Nephron (organoid): Measurements from ENCODE around the gene VASP.

Experiments used
- H3K27ac Mint-ChIP-seq, 3 experiments: 2 replicates each; pipeline ENCODE4 v1.8.0; 2020; ENCODE audit warnings: mixed read lengths in 3 of 3, mild to moderate bottlenecking in 2 of 3, moderate library complexity in 1 of 3
- H3K27me3 Mint-ChIP-seq: 2 replicates; pipeline ENCODE4 v1.8.0; 2021; ENCODE audit warnings: low read depth, mild to moderate bottlenecking, moderate library complexity, mixed read lengths
- H3K36me3 Mint-ChIP-seq: 2 replicates; pipeline ENCODE4 v1.8.0; 2020; ENCODE audit warnings: low read depth, mixed read lengths
- H3K4me1 Mint-ChIP-seq: 2 replicates; pipeline ENCODE4 v1.8.0; 2020; ENCODE audit warnings: mixed read lengths
- H3K4me3 Mint-ChIP-seq, 3 experiments: 2 replicates each; pipeline ENCODE4 v1.8.0; 2020; ENCODE audit warnings: mild to moderate bottlenecking in 3 of 3, mixed read lengths in 3 of 3, moderate library complexity in 2 of 3
- H3K9me3 Mint-ChIP-seq: 2 replicates; pipeline ENCODE4 v1.8.0; 2020; ENCODE audit warnings: mixed read lengths
- CTCF ChIP-seq, 3 experiments: fragments of 200-600 bp; sonication (generic); IDR thresholded peaks; one replicate each; pipeline ENCODE4 v1.5.0; 2021; ENCODE audit warnings: antibody characterized with exemption in 3 of 3; ENCODE audit not compliant: unreplicated experiment in 3 of 3

VASP gene

GRCh38 chr19:45502111-45502510 is 5.2 kb upstream of the VASP start:
- Mint-ChIP-seq H3K4me3 (peak overlapping the region in 1 of 3 experiments; percentile 27), H3K4me1 (peaks cover 24% of the 10 kb centered on the region), H3K27me3 (peaks cover 56% of the 10 kb centered on the region), H3K36me3 (no peaks in the 10 kb centered on the region), H3K9me3 (no peaks in the 10 kb centered on the region), H3K27ac (no peak overlapping the region)
- no peak for TF ChIP-seq CTCF (IDR thresholded peaks at IDR 0.05; ENCODE audit: unreplicated experiment in 3 of 3)

- TF ChIP-seq CTCF (IDR thresholded peaks at IDR 0.05; ENCODE audit: unreplicated experiment in 3 of 3) = no peak
- Mint-ChIP-seq H3K9me3 (no peaks in the 10 kb centered on the region), H3K4me1 (peaks cover 17% of the 10 kb centered on the region), H3K36me3 (no peaks in the 10 kb centered on the region), H3K4me3 (peak overlapping the region in 2 of 3 experiments; percentile 2 to 26), H3K27me3 (peaks cover 39% of the 10 kb centered on the region), H3K27ac (no peak overlapping the region)
These were observed 3.4 kb upstream of the VASP start for GRCh38 chr19:45503909-45504308.

- Mint-ChIP-seq H3K4me1 (peaks cover 20% of the 10 kb centered on the region), H3K36me3 (no peaks in the 10 kb centered on the region), H3K9me3 (no peaks in the 10 kb centered on the region), H3K4me3 (peak overlapping the region; percentile 79 to 97 (median 83)), H3K27me3 (peaks cover 25% of the 10 kb centered on the region), H3K27ac (peak overlapping the region in 2 of 3 experiments; percentile 27 to 66)
- TF ChIP-seq CTCF (IDR thresholded peaks at IDR 0.05; ENCODE audit: unreplicated experiment in 3 of 3) = no peak
These were observed 1.9 kb upstream of the VASP start for GRCh38 chr19:45505151-45505995.

GRCh38 chr19:45505996-45506245 is 1.4 kb upstream of the VASP start:
- no peaks in the 10 kb centered on the region for H3K9me3 Mint-ChIP-seq
- peak overlapping the region in 1 of 3 experiments; percentile 66 for H3K27ac Mint-ChIP-seq
- H3K4me3 Mint-ChIP-seq = peak overlapping the region; percentile 79 to 97 (median 83)
- TF ChIP-seq CTCF (IDR thresholded peaks at IDR 0.05; ENCODE audit: unreplicated experiment in 3 of 3) = no peak
- H3K27me3 Mint-ChIP-seq = peaks cover 20% of the 10 kb centered on the region
- H3K36me3 Mint-ChIP-seq = no peaks in the 10 kb centered on the region
- H3K4me1 Mint-ChIP-seq = peaks cover 19% of the 10 kb centered on the region

- H3K9me3 Mint-ChIP-seq = no peaks in the 10 kb centered on the region
- H3K36me3 Mint-ChIP-seq = no peaks in the 10 kb centered on the region
- H3K27me3 Mint-ChIP-seq = peaks cover 15% of the 10 kb centered on the region
- peak overlapping the region in 2 of 3 experiments; percentile 86 to 97 for H3K27ac Mint-ChIP-seq
- H3K4me3 Mint-ChIP-seq = peak overlapping the region; percentile 97 to 100 (median 97)
- H3K4me1 Mint-ChIP-seq = peaks cover 15% of the 10 kb centered on the region
- TF ChIP-seq CTCF (IDR thresholded peaks at IDR 0.05; ENCODE audit: unreplicated experiment in 3 of 3) = peak; percentile 19 to 42 (median 30)
These were observed 862 bp upstream of the VASP start for GRCh38 chr19:45506246-45506988.
